ENCODE data around the gene PRRX1.

PRRX1 gene

GRCh38 chr1:170776252-170776651 lies 112.3 kb downstream of the PRRX1 start (continued):
- TF ChIP-seq HIC1 (tag by site-specific recombination; IDR thresholded peaks at IDR 0.05) (no peak), ZNF449 (tag by site-specific recombination; IDR thresholded peaks at IDR 0.05) (no peak)

- Histone ChIP-seq H3K4me3 (ENCODE audit: low read depth, low read length) (no peak overlapping the region), H3K36me3 (ENCODE audit: control insufficient read depth in 2 of 2, insufficient read depth in 1 of 2, low read length in 2 of 2) (no peaks in the 10 kb centered on the region), H3K27ac (ENCODE audit: extremely low read depth, low read depth, low read length) (no peak overlapping the region), H3K4me1 (ENCODE audit: control insufficient read depth, insufficient read depth, low read length) (no peaks in the 10 kb centered on the region), H3K9me3 (ENCODE audit: control insufficient read depth, insufficient read depth, low read depth, low read length) (no peaks in the 10 kb centered on the region)
- POLR2A ChIA-PET: no interaction called here
- CTCF ChIA-PET: no interaction called here
- no peak for TF ChIP-seq ZNF174 (tag by site-specific recombination; IDR thresholded peaks at IDR 0.05)
- no peak for TF ChIP-seq GLI2 (tag by site-specific recombination; IDR thresholded peaks at IDR 0.05; ENCODE audit: borderline replicate concordance, low read depth)
- no peak for TF ChIP-seq ZFP41 (tag by site-specific recombination; IDR thresholded peaks at IDR 0.05; ENCODE audit: borderline replicate concordance)
- TF ChIP-seq KLF10 (tag by site-specific recombination; IDR thresholded peaks at IDR 0.05): no peak
- TF ChIP-seq ZNF830 (tag by site-specific recombination; IDR thresholded peaks at IDR 0.05; ENCODE audit: low read depth): no peak
- no peak for TF ChIP-seq PRDM1 (tag by site-specific recombination; IDR thresholded peaks at IDR 0.05)
- no peak for TF ChIP-seq ZNF658 (tag by site-specific recombination; IDR thresholded peaks at IDR 0.05)
- TF ChIP-seq HOXA7 (CRISPR knock-in tag; IDR thresholded peaks at IDR 0.05; ENCODE audit: borderline replicate concordance): no peak
- TF ChIP-seq ZNF585B (tag by site-specific recombination; IDR thresholded peaks at IDR 0.05): no peak
- TF ChIP-seq GLI4 (tag by site-specific recombination; IDR thresholded peaks at IDR 0.05): no peak
- TF ChIP-seq ZNF140 (tag by site-specific recombination; IDR thresholded peaks at IDR 0.05): no peak
- TF ChIP-seq PBX3 (CRISPR knock-in tag; IDR thresholded peaks at IDR 0.05): no peak
- TF ChIP-seq WT1 (tag by site-specific recombination; IDR thresholded peaks at IDR 0.05): no peak
- TF ChIP-seq ZNF707 (tag by site-specific recombination; IDR thresholded peaks at IDR 0.05): no peak
- TF ChIP-seq ZBTB8A (tag by site-specific recombination; IDR thresholded peaks at IDR 0.05): no peak
- TF ChIP-seq ZNF10 (tag by site-specific recombination; IDR thresholded peaks at IDR 0.05): no peak
- TF ChIP-seq ZNF76 (tag by site-specific recombination; IDR thresholded peaks at IDR 0.05; ENCODE audit: borderline replicate concordance, low read depth): no peak
- no peak for TF ChIP-seq ZNF776 (tag by site-specific recombination; IDR thresholded peaks at IDR 0.05; ENCODE audit: borderline replicate concordance)
- no peak for TF ChIP-seq INSM2 (tag by site-specific recombination; IDR thresholded peaks at IDR 0.05)
- TF ChIP-seq ZSCAN18 (tag by site-specific recombination; IDR thresholded peaks at IDR 0.05): no peak
Measured at GRCh38 chr1:170776777-170777176, 112.8 kb downstream of the PRRX1 start.
